ENCODE results near the gene PLA2G4B.

Gene PLA2G4B

GRCh38 chr15:41852736-41853590 is 14.3 kb downstream of the PLA2G4B start:
- no peak for TF ChIP-seq POU2F2 (IDR thresholded peaks at IDR 0.05; ENCODE audit: low read depth, low read length)
- no peak for TF ChIP-seq PAX5 (IDR thresholded peaks at IDR 0.05; ENCODE audit: insufficient read depth, low read length, severe bottlenecking)
- TF ChIP-seq POLR2AphosphoS5 (IDR thresholded peaks at IDR 0.05; ENCODE audit: low read depth, low read length), result no peak
- TF ChIP-seq POLR2A (IDR thresholded peaks at IDR 0.05; ENCODE audit: low read depth, low read length), result no peak
- TF ChIP-seq SPI1 (IDR thresholded peaks at IDR 0.05; ENCODE audit: low read depth, low read length), result no peak
- TF ChIP-seq TAF1 (IDR thresholded peaks at IDR 0.05; ENCODE audit: low read depth, low read length), result no peak
- DNase-seq (ENCODE audit: insufficient read length, low spot score), result no peak
- FAIRE-seq, result no peak

GRCh38 chr15:41853831-41854230 is 15.2 kb downstream of the PLA2G4B start:
- no peak for FAIRE-seq
- DNase-seq (ENCODE audit: insufficient read length, low spot score), result no peak
- TF ChIP-seq TAF1 (IDR thresholded peaks at IDR 0.05; ENCODE audit: low read depth, low read length) (no peak), POLR2AphosphoS5 (IDR thresholded peaks at IDR 0.05; ENCODE audit: low read depth, low read length) (no peak), SPI1 (IDR thresholded peaks at IDR 0.05; ENCODE audit: low read depth, low read length) (no peak), POLR2A (IDR thresholded peaks at IDR 0.05; ENCODE audit: low read depth, low read length) (no peak), POU2F2 (IDR thresholded peaks at IDR 0.05; ENCODE audit: low read depth, low read length) (no peak), PAX5 (IDR thresholded peaks at IDR 0.05; ENCODE audit: insufficient read depth, low read length, severe bottlenecking) (no peak)

- FAIRE-seq, result no peak
- TF ChIP-seq SPI1 (IDR thresholded peaks at IDR 0.05; ENCODE audit: low read depth, low read length) (no peak), POLR2A (IDR thresholded peaks at IDR 0.05; ENCODE audit: low read depth, low read length) (no peak), TAF1 (IDR thresholded peaks at IDR 0.05; ENCODE audit: low read depth, low read length) (no peak), PAX5 (IDR thresholded peaks at IDR 0.05; ENCODE audit: insufficient read depth, low read length, severe bottlenecking) (no peak), POLR2AphosphoS5 (IDR thresholded peaks at IDR 0.05; ENCODE audit: low read depth, low read length) (no peak), POU2F2 (IDR thresholded peaks at IDR 0.05; ENCODE audit: low read depth, low read length) (no peak)
- DNase-seq (ENCODE audit: insufficient read length, low spot score), result no peak
These were observed 15.8 kb downstream of the PLA2G4B start for GRCh38 chr15:41854443-41854842.

GRCh38 chr15:41855261-41855961 is 16.8 kb downstream of the PLA2G4B start:
- TF ChIP-seq POU2F2 (IDR thresholded peaks at IDR 0.05; ENCODE audit: low read depth, low read length) (no peak), PAX5 (IDR thresholded peaks at IDR 0.05; ENCODE audit: insufficient read depth, low read length, severe bottlenecking) (no peak), TAF1 (IDR thresholded peaks at IDR 0.05; ENCODE audit: low read depth, low read length) (no peak), SPI1 (IDR thresholded peaks at IDR 0.05; ENCODE audit: low read depth, low read length) (no peak), POLR2A (IDR thresholded peaks at IDR 0.05; ENCODE audit: low read depth, low read length) (no peak)
- DNase-seq (ENCODE audit: insufficient read length, low spot score), result no peak
- FAIRE-seq, result no peak

- DNase-seq (ENCODE audit: insufficient read length, low spot score), result no peak
- FAIRE-seq, result no peak
- TF ChIP-seq TAF1 (IDR thresholded peaks at IDR 0.05; ENCODE audit: low read depth, low read length) (no peak), POLR2A (IDR thresholded peaks at IDR 0.05; ENCODE audit: low read depth, low read length) (no peak), POU2F2 (IDR thresholded peaks at IDR 0.05; ENCODE audit: low read depth, low read length) (no peak), POLR2AphosphoS5 (IDR thresholded peaks at IDR 0.05; ENCODE audit: low read depth, low read length) (no peak), PAX5 (IDR thresholded peaks at IDR 0.05; ENCODE audit: insufficient read depth, low read length, severe bottlenecking) (no peak), SPI1 (IDR thresholded peaks at IDR 0.05; ENCODE audit: low read depth, low read length) (no peak)
These were observed 17.6 kb downstream of the PLA2G4B start for GRCh38 chr15:41856262-41856661.

- FAIRE-seq, result no peak
- no peak for DNase-seq (ENCODE audit: insufficient read length, low spot score)
- TF ChIP-seq SPI1 (IDR thresholded peaks at IDR 0.05; ENCODE audit: low read depth, low read length), result no peak
- TF ChIP-seq POLR2A (IDR thresholded peaks at IDR 0.05; ENCODE audit: low read depth, low read length), result no peak
- TF ChIP-seq POLR2AphosphoS5 (IDR thresholded peaks at IDR 0.05; ENCODE audit: low read depth, low read length), result no peak
- no peak for TF ChIP-seq TAF1 (IDR thresholded peaks at IDR 0.05; ENCODE audit: low read depth, low read length)
- no peak for TF ChIP-seq POU2F2 (IDR thresholded peaks at IDR 0.05; ENCODE audit: low read depth, low read length)
These were observed 18.1 kb downstream of the PLA2G4B start for GRCh38 chr15:41856716-41857115.

- DNase-seq (ENCODE audit: insufficient read length, low spot score) (no peak), FAIRE-seq (no peak)
- no peak for TF ChIP-seq POLR2A (IDR thresholded peaks at IDR 0.05; ENCODE audit: low read depth, low read length)
- TF ChIP-seq TAF1 (IDR thresholded peaks at IDR 0.05; ENCODE audit: low read depth, low read length), result no peak
- no peak for TF ChIP-seq PAX5 (IDR thresholded peaks at IDR 0.05; ENCODE audit: insufficient read depth, low read length, severe bottlenecking)
- no peak for TF ChIP-seq POU2F2 (IDR thresholded peaks at IDR 0.05; ENCODE audit: low read depth, low read length)
- TF ChIP-seq POLR2AphosphoS5 (IDR thresholded peaks at IDR 0.05; ENCODE audit: low read depth, low read length), result no peak
- no peak for TF ChIP-seq SPI1 (IDR thresholded peaks at IDR 0.05; ENCODE audit: low read depth, low read length)
These were observed 18.7 kb downstream of the PLA2G4B start for GRCh38 chr15:41857316-41857715.

- DNase-seq (ENCODE audit: insufficient read length, low spot score) (no peak), FAIRE-seq (no peak)
- no peak for TF ChIP-seq TAF1 (IDR thresholded peaks at IDR 0.05; ENCODE audit: low read depth, low read length)
- no peak for TF ChIP-seq SPI1 (IDR thresholded peaks at IDR 0.05; ENCODE audit: low read depth, low read length)
- TF ChIP-seq POLR2AphosphoS5 (IDR thresholded peaks at IDR 0.05; ENCODE audit: low read depth, low read length), result no peak
- TF ChIP-seq PAX5 (IDR thresholded peaks at IDR 0.05; ENCODE audit: insufficient read depth, low read length, severe bottlenecking), result no peak
- TF ChIP-seq POU2F2 (IDR thresholded peaks at IDR 0.05; ENCODE audit: low read depth, low read length), result no peak
- TF ChIP-seq POLR2A (IDR thresholded peaks at IDR 0.05; ENCODE audit: low read depth, low read length), result no peak
These were observed 20.1 kb downstream of the PLA2G4B start for GRCh38 chr15:41858756-41859155.

All from GM12891 (cell line).